Hematopoietic multipotent progenitor cell treated with erythropoietin and hydrocortisone succinate and interleukin-3 and kit ligand, for 6 days (in vitro differentiated cells): Measurements from ENCODE around the gene FAIM2.
"Not testable (repeated sequence)": the region's sequence is repeated elsewhere in the genome, so short reads cannot be mapped to it uniquely, and the experiment has no call there.

Experiments
- DNase-seq: peaks from one replicate; pipeline ENCODE4 v3.0.0-alpha.2; 2015

Gene FAIM2

GRCh38 chr12:49893753-49894750, 9.6 kb downstream of the FAIM2 start:
- no peak for DNase-seq

- DNase-seq, result no peak
Measured at GRCh38 chr12:49892732-49893317, 10.9 kb downstream of the FAIM2 start.

GRCh38 chr12:49892084-49892731, 11.5 kb downstream of the FAIM2 start:
- peak; percentile 48 for DNase-seq

- no peak for DNase-seq
Measured at GRCh38 chr12:49891476-49891875, 12.2 kb downstream of the FAIM2 start.

- no peak for DNase-seq
Measured at GRCh38 chr12:49891012-49891411, 12.7 kb downstream of the FAIM2 start.

- no peak for DNase-seq
Measured at GRCh38 chr12:49890096-49890461, 13.6 kb downstream of the FAIM2 start.

- no peak for DNase-seq
Measured at GRCh38 chr12:49889361-49890095, 14.2 kb downstream of the FAIM2 start.

- no peak for DNase-seq
Measured at GRCh38 chr12:49888461-49889151, 15.1 kb downstream of the FAIM2 start.

GRCh38 chr12:49887536-49888401, 15.9 kb downstream of the FAIM2 start:
- no peak for DNase-seq

GRCh38 chr12:49887091-49887490, 16.6 kb downstream of the FAIM2 start:
- DNase-seq, result no peak

- DNase-seq, result no peak
Measured at GRCh38 chr12:49885663-49886461, 17.8 kb downstream of the FAIM2 start.

GRCh38 chr12:49885118-49885517, 18.6 kb downstream of the FAIM2 start:
- DNase-seq, result no peak

GRCh38 chr12:49882851-49883464, 20.7 kb downstream of the FAIM2 start:
- DNase-seq, result no peak

GRCh38 chr12:49882248-49882850, 21.4 kb downstream of the FAIM2 start:
- no peak for DNase-seq

- no peak for DNase-seq
Measured at GRCh38 chr12:49881415-49882247, 22.1 kb downstream of the FAIM2 start.

- DNase-seq, result no peak
Measured at GRCh38 chr12:49880756-49881414, 22.8 kb downstream of the FAIM2 start.

- DNase-seq, result not testable (repeated sequence)
Measured at GRCh38 chr12:49879065-49879464, 24.6 kb downstream of the FAIM2 start.

GRCh38 chr12:49878021-49878420, 25.7 kb downstream of the FAIM2 start:
- no peak for DNase-seq
